ENCODE data around the gene ZNF335. TPM values are rescaled to one million over a fixed set of nuclear protein-coding genes. Genes with fewer than 3 reads are reported as not detected.
"Not testable (repeated sequence)": the region's sequence is repeated elsewhere in the genome, so short reads cannot be mapped to it uniquely, and the experiment has no call there.

ZNF335 gene
- total RNA-seq, 2 donors from 2014 or later, result 14.8 to 18.2 TPM

DNA sequence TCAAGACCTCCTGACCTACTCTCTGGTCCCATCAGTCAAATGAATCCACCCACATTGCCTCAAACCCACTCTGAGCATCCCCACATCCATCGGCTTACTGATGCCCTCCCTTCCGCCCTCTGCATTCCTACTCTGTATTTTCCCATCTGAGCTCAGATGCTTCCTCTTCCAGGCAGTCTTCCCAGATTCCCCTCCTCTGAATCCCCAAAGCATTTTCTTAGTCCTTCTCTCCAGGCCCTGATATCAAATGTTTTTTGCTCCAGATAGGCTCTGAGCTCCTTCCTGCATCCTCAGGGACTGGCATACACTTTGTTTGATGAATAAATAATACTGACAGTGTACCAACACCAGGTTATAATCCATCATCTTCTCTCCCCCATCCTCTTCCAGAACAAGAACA lies 63.9 kb downstream of the ZNF335 start:
- DNase-seq, result no peak
- intact Hi-C loops (cut with DNase I, micrococcal nuclease), result no loop called here
- ATAC-seq, result no peak

DNA sequence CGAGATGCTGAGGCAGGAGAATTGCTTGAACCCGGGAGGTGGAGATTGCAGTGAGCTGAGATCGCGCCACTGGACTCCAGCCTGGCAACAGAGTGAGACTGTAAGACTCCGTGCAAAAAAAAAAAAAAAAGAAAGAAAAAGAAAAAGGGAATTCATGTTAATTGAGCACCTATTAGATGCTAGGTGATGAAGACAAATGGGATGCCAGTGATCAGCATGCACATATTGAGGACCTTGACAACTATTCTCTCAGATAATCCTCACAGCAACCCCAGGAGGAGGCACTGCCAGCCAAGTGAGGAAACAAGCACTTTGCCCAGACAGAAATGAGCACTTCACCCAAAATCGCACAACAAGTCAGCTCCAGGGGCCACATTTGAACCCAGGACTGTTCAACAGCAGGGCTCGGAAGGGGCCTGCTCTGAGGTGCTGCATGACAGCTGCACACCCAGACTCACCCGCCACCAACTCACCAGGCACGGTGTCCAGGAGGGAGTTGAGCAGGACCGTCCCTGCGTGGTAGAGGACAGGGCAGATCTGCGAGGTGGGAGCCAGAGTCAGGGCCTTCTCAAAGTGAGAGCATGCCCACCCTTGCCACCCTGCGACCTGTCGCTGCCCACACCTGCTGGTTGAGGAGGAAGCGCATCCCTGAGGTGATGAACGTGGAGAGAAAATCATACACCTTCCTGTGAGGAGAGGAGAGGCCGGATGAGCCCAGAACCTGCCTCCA lies 64.6 kb downstream of the ZNF335 start:
- ATAC-seq (no peak), DNase-seq (no peak)
- intact Hi-C loops (cut with DNase I, micrococcal nuclease), result no loop called here

DNA sequence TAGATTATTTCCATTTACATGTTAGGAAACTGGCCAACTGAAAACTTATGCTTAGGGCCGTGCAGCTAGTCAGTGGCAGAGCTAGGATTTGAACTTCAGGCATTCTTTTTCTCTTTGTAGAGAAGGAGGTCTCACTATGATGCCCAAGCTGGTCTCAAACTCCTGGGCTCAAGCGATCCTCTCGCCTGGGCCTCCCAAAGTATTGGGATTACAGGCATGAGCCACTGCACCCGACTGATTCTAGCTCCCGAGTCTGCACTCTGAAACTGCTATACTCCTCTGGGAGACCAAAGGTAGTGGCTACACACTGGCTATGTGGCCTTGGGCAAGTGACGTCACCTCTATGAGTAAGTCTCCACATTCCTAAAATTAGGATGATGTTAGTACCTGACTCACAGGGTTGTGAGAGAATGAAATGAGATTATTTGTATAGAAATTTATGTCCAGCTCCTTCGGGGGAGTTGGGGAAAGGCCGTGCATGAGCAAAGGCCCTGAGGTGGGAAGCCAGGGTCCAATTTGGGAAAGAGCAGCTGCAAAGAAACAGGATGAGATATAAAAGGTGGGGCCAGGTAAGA lies 66.4 kb downstream of the ZNF335 start:
- no peak for DNase-seq
- intact Hi-C loops (cut with DNase I, micrococcal nuclease), result no loop called here
- no peak for ATAC-seq

DNA sequence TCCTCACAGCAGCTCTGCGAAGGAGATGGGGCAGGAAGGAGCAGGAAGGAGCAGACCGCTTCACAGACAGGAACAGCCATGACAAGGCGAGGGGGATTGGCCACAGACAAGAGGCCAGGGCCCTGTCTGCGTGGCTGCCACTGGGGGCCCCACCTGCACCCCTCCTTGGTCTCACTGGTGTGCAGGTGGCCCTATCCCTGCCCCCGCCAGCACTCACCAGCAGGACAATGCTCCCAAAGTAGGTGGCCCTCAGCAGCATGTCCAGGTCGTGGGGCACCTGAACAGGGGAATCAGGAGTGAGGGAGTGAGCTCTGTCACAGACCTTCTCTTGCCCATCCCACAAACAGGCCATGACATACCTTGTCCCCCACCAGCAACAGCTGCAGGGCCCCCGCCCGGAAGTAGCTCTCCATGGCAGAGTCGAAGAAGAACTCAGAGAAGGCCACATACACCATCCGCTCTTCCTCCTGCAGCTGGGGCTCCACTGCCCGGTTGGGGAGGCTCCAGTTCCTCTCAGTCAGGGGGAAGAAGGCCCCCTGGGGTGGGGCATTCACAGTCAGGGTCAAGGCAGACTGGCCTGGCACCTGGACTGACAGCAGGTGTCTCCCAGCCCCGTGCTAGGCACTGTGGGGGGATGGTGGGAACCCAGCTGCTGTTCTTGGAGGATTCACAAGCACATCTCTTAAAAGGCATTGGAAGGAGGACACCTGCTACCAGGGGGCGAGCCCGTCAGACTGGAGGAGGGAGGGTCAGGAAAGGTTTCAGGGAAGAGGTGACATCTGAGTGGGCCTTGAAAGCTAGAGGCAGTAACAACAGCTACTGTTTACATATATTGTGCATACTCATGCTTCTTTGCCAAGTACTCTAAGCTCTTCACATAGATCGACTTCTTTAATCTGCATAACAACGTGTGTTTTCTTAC lies 67.2 kb downstream of the ZNF335 start:
- intact Hi-C loops (cut with DNase I, micrococcal nuclease), result no loop called here
- DNase-seq, result no peak
- ATAC-seq, result no peak

DNA sequence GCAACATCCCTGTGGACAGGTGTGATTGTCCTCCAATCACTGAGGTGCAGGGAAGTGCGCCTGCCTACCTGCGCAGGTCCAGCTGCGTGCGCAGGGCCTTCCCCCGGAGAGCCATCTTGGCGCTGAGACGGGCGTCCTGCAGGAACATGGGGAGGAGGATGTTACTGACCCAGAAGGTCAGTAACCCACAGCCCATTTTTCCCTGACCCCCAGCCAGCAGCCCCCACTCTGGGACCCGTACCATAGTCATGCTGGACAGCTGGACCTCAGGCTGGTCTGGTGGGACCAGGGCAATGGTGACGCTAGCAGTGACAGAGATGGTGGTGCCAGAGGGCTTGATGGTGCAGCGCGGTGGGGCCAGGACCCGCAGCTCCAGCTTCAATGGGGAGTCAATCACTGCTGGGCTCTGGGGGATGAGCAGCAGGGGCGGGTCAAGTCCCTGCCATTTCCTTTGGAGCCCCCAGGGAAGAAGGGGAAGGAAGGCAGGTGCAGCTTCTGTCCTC lies 69.8 kb downstream of the ZNF335 start:
- no peak for ATAC-seq
- intact Hi-C loops (cut with DNase I, micrococcal nuclease), result no loop called here
- DNase-seq, result no peak

DNA sequence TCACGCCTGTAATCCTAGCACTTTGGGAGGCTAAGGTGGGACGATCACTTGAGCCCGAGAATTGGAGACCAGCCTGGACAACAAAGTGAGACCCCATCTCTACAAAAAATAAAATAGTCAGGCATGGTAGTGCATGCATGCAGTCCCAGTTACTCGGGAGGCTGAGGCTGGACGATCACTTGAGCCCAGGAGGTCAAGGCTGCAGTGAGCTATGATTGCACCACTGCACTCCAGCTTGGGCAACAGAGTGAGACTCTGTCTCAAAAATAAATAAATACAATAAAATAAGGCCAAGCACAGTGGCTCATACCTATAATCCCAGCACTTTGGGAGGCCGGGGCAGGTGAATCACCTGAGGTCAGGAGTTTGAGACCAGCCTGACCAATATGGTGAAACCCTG lies 70.7 kb downstream of the ZNF335 start:
- intact Hi-C loops (cut with DNase I, micrococcal nuclease); DNase-seq; ATAC-seq: not testable (repeated sequence)

DNA sequence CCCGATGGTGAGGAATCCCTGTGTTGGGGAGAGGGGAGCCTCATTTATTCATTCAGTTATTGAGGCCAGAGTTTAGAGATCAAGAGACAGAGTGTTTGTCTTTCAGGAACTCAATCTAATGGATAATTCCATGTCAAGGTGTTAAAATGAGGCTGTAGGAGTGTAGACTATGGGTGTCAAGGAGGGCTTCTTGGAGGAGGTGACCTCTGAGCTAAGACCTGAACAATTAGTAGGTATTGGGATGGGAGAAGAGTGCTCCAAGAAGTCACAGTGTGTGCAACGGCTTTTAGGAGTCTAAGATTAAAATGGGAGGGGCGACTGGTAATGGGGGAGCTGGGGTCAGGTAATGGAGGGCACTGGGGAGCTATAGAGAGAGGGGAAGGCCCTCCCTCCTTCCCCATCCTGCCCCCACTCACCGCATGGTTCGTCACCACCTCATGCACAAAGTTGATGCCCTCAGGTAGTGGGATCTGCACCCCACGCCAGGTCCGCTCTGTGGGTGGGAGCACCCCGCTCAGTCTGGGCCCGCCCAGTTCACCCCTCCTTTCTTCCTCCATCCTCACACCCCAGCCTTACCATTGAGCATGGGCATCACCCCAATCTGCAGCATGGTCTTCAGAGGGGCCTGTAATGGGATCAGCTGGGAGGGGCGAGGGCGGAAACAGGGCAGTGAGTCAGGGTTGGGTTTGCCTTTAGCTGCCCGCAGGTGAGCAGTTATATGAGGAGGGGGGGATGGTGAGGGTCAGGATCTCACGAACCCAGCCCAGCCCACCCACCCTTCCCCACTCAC lies 72.8 kb downstream of the ZNF335 start:
- peak; percentile 9 for ATAC-seq
- intact Hi-C loops (cut with DNase I, micrococcal nuclease), result no loop called here
- DNase-seq, result no peak

Other genes starting within 250 kb of the ZNF335 start
- gene SPINT4, start 249.9 kb downstream of the ZNF335 start, total RNA-seq, result not detected
- gene WFDC3, start 180.3 kb downstream of the ZNF335 start, total RNA-seq, result 1 to 10 TPM; 2.3 to 9.8 TPM
- gene DNTTIP1, start 180.2 kb downstream of the ZNF335 start, total RNA-seq, result 10 to 100 TPM; 50.9 to 60.5 TPM
- 10 to 100 TPM in 1 of 2 donors, 1 to 10 TPM in 1; 6.8 to 22.3 TPM for gene UBE2C, start 159.6 kb downstream of the ZNF335 start, total RNA-seq
- gene TNNC2, start 144.9 kb downstream of the ZNF335 start, total RNA-seq, result 1 to 10 TPM; 3.9 to 5.1 TPM
- gene SNX21, start 138.4 kb downstream of the ZNF335 start, total RNA-seq, result 10 to 100 TPM; 14.4 to 15.8 TPM
- 10 to 100 TPM; 46.5 to 47.9 TPM for gene ACOT8, start 114.8 kb downstream of the ZNF335 start, total RNA-seq
- gene ZSWIM3, start 114.6 kb downstream of the ZNF335 start, total RNA-seq, result 1 to 10 TPM; 4.2 to 5.6 TPM
- 10 to 100 TPM; 11.8 to 12.0 TPM for gene ZSWIM1, start 91.0 kb downstream of the ZNF335 start, total RNA-seq
- 1 to 10 TPM; 2.0 to 3.2 TPM for gene SPATA25, start 84.6 kb downstream of the ZNF335 start, total RNA-seq
- gene NEURL2, start 81.0 kb downstream of the ZNF335 start, total RNA-seq, result 1 to 10 TPM; 4.7 to 5.5 TPM
- 100 to 1,000 TPM; 513 to 538 TPM for gene CTSA, start 80.9 kb downstream of the ZNF335 start, total RNA-seq
- 10 to 100 TPM; 14.7 to 49.5 TPM for gene PLTP, start 60.0 kb downstream of the ZNF335 start, total RNA-seq
- 10 to 100 TPM; 27.2 to 32.1 TPM for gene PCIF1, start 37.5 kb downstream of the ZNF335 start, total RNA-seq
- gene MMP9, start 36.7 kb upstream of the ZNF335 start, total RNA-seq, result 1 to 10 TPM in 1 of 2 donors, under 1 TPM in 1; 0.31 to 2.1 TPM
- gene SLC12A5, start 57.0 kb upstream of the ZNF335 start, total RNA-seq, result 1 to 10 TPM in 1 of 2 donors, not detected in 1; 1.6 TPM
- gene NCOA5, start 117.8 kb upstream of the ZNF335 start, total RNA-seq, result 10 to 100 TPM; 20.8 to 24.1 TPM
- gene CD40, start 146.1 kb upstream of the ZNF335 start, total RNA-seq, result 1 to 10 TPM; 2.5 to 6.0 TPM

Measured in left colon (tissue), 2 donors.